Hepatocyte (in vitro differentiated cells): Measurements from ENCODE around the gene SNPH. TPM values are rescaled to one million over a fixed set of nuclear protein-coding genes. Genes with fewer than 3 reads are reported as not detected.

Source experiments
- DNase-seq: peaks from one replicate; pipeline ENCODE4 v3.0.0-alpha.2; 2016; ENCODE audit warnings: low spot score
- H2AFZ ChIP-seq: fragments of 200-600 bp; sonication (generic); 2 replicates; pipeline ENCODE4 v1.6.0; 2016; ENCODE audit warnings: antibody characterized with exemption, mild to moderate bottlenecking
- H3K27ac ChIP-seq: fragments of 200-600 bp; sonication (generic); 2 replicates; pipeline ENCODE4 v1.5.1; 2016; ENCODE audit warnings: mild to moderate bottlenecking
- H3K27me3 ChIP-seq: fragments of 200-600 bp; sonication (generic); 2 replicates; pipeline ENCODE4 v1.6.1; 2016
- H3K36me3 ChIP-seq: fragments of 200-600 bp; sonication (generic); replicated peaks from 2 replicates; pipeline ENCODE4 v1.5.1; 2016; ENCODE audit warnings: low read depth; ENCODE audit not compliant: insufficient read depth
- H3K4me1 ChIP-seq: fragments of 200-600 bp; sonication (generic); 2 replicates; pipeline ENCODE4 v1.5.1; 2016; ENCODE audit warnings: mild to moderate bottlenecking, moderate library complexity; ENCODE audit not compliant: insufficient read depth
- H3K4me2 ChIP-seq: fragments of 200-600 bp; sonication (generic); 2 replicates; pipeline ENCODE4 v1.6.0; 2016
- H3K4me3 ChIP-seq: fragments of 200-600 bp; sonication (generic); 2 replicates; pipeline ENCODE4 v1.5.1; 2016; ENCODE audit warnings: mild to moderate bottlenecking
- H3K79me2 ChIP-seq: fragments of 200-600 bp; sonication (generic); 2 replicates; pipeline ENCODE4 v1.6.0; 2017; ENCODE audit warnings: mild to moderate bottlenecking
- H3K9me2 ChIP-seq: fragments of 200-600 bp; sonication (generic); replicated peaks from 2 replicates; pipeline ENCODE4 v1.6.0; 2017; ENCODE audit warnings: mild to moderate bottlenecking; ENCODE audit not compliant: insufficient read depth
- H3K9me3 ChIP-seq: fragments of 200-600 bp; sonication (generic); 2 replicates; pipeline ENCODE4 v1.5.1; 2016; ENCODE audit warnings: low read depth, mild to moderate bottlenecking
- H4K20me1 ChIP-seq: fragments of 200-600 bp; sonication (generic); 2 replicates; pipeline ENCODE4 v1.6.0; 2016; ENCODE audit warnings: mild to moderate bottlenecking; ENCODE audit not compliant: insufficient read depth, poor library complexity, severe bottlenecking
- CTCF ChIP-seq: fragments of 200-600 bp; sonication (generic); IDR thresholded peaks from 2 replicates; pipeline ENCODE4 v1.5.1; 2016; ENCODE audit warnings: antibody characterized with exemption, mild to moderate bottlenecking; ENCODE audit not compliant: poor library complexity
- EZH2 ChIP-seq: fragments of 200-600 bp; sonication (generic); IDR thresholded peaks from 2 replicates; pipeline ENCODE4 v1.6.1; 2016; ENCODE audit warnings: antibody characterized with exemption, mild to moderate bottlenecking, borderline replicate concordance
- EZH2phosphoT487 ChIP-seq: fragments of 200-600 bp; sonication (generic); IDR thresholded peaks from one replicate; pipeline ENCODE4 v1.6.1; 2018; ENCODE audit warnings: antibody characterized with exemption, mild to moderate bottlenecking, low read depth, moderate library complexity; ENCODE audit not compliant: unreplicated experiment, severe bottlenecking
- WGBS: methylation state at CpG from one replicate; pipeline ENCODE4 v1.1.6; 2016; ENCODE audit warnings: low lambda C conversion rate; ENCODE audit errors: missing lambda C conversion rate; 5-methylcytosine and 5-hydroxymethylcytosine counted together
- polyA plus RNA-seq: library from polyadenylated mRNA; unstranded; fragments of >200 nt; fragmentation: Nextera tagmentation; extraction: Ambion mirVana; gene quantifications from 2 replicates; pipeline ENCODE4 v1.2.1, GENCODE V29; 2016
- total RNA-seq: library from RNA; depleted of rRNA; stranded (reverse); fragments of >200 nt; gene quantifications from 2 replicates; pipeline ENCODE4 v1.2.3, GENCODE V29; 2014

SNPH gene
- total and polyA plus RNA-seq, 2 experiments from 2014 or later: 2.3 to 3.7 TPM

- WGBS: 94% methylated on average over 3 of the region's 3 CpGs
- Histone ChIP-seq H3K79me2 (no peaks in the 10 kb centered on the region), H3K36me3 (no peaks in the 10 kb centered on the region), H4K20me1 (no peaks in the 10 kb centered on the region), H3K27ac (no peak overlapping the region), H3K9me3 (no peaks in the 10 kb centered on the region), H3K4me1 (no peaks in the 10 kb centered on the region), H3K9me2 (no peaks in the 10 kb centered on the region), H3K27me3 (peaks cover 31% of the 10 kb centered on the region), H3K4me2 (no peak overlapping the region), H2AFZ (no peak overlapping the region), H3K4me3 (no peak overlapping the region)
- TF ChIP-seq CTCF: no peak
- TF ChIP-seq EZH2phosphoT487: no peak
- no peak for TF ChIP-seq EZH2
- no peak for DNase-seq
Observed at GRCh38 chr20:1232286-1233111, 33.6 kb upstream of the SNPH start.

- Histone ChIP-seq H3K36me3 (no peaks in the 10 kb centered on the region), H3K79me2 (no peaks in the 10 kb centered on the region), H2AFZ (no peak overlapping the region), H3K27ac (no peak overlapping the region), H3K27me3 (peaks cover 11% of the 10 kb centered on the region), H4K20me1 (no peaks in the 10 kb centered on the region), H3K9me2 (no peaks in the 10 kb centered on the region), H3K4me3 (no peak overlapping the region), H3K4me2 (no peak overlapping the region), H3K4me1 (no peaks in the 10 kb centered on the region), H3K9me3 (no peaks in the 10 kb centered on the region)
- TF ChIP-seq CTCF (no peak), EZH2 (no peak), EZH2phosphoT487 (no peak)
- 79% methylated on average over 5 of the region's 5 CpGs for WGBS
- no peak for DNase-seq
Observed at GRCh38 chr20:1240549-1240948, 25.5 kb upstream of the SNPH start.

GRCh38 chr20:1241456-1241855 is 24.6 kb upstream of the SNPH start:
- Histone ChIP-seq H3K36me3 (no peaks in the 10 kb centered on the region), H3K9me3 (no peaks in the 10 kb centered on the region), H3K4me3 (no peak overlapping the region), H3K4me2 (no peak overlapping the region), H3K4me1 (no peaks in the 10 kb centered on the region), H3K9me2 (no peaks in the 10 kb centered on the region), H2AFZ (no peak overlapping the region), H3K27ac (no peak overlapping the region), H3K27me3 (peaks cover 14% of the 10 kb centered on the region), H4K20me1 (no peaks in the 10 kb centered on the region), H3K79me2 (no peaks in the 10 kb centered on the region)
- no peak for TF ChIP-seq EZH2
- TF ChIP-seq CTCF: no peak
- TF ChIP-seq EZH2phosphoT487: no peak
- DNase-seq: no peak
